LNCAP (cell line): ENCODE data around the gene TOP2B.

Experiments
- CTCF ChIP-seq: fragments of 450-650 bp; IDR thresholded peaks from 2 replicates; pipeline ENCODE4 v1.5.1; 2017; ENCODE audit warnings: mild to moderate bottlenecking

The TOP2B gene

DNA sequence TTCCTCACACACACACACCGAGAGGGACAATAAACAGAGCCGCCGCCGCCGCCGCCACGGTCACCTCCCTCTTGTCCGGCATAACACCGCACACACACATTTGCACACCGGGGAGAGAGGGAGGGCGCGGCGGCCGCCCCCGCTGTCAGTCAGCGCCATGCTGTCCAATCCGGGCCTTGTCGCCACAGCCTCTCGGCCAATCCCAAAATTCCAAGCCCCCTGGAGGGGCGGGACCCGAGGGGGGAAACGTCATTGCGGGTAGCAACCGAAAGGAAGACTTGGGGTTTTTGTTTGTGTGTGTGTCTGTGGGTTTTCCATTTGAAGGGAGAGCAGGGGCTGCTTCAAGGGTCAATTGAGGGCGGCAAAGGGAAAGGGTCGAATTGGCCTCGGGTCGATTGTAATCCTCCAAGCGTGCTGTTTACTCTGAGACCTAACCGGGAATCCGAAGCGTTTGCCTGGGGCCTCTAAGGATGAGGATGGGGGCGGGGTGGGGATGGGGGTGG, at the start of gene TOP2B:
Gene TOP2B, minus strand, starts transcription at position 96 of the 503 bp plus-strand sequence. CDS start 610 bp downstream, outside the sequence.
- TF ChIP-seq CTCF, result no peak

- no peak for TF ChIP-seq CTCF
These were observed 48.8 kb upstream of the TOP2B start for GRCh38 chr3:25713341-25713985.

GRCh38 chr3:25711090-25711489, 46.4 kb upstream of the TOP2B start:
- TF ChIP-seq CTCF, result no peak

DNA sequence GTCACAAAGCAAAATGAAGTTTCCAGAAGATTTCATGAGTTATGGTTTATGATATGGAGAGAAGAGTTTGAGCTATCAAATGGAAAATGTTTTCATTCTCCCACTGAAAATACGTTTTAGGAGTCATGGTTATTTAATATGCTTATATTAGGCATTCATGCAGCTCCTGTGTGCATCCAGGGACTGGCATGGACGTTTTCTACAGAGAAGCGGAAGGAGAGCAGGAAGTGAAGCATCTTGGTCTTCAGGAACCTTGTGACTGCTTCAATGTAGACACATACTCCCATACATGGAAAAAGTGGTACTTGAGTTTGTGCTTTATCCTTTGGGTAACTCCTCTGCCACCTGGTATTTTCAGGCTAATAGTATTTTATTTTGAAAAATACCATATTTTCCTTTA, 43.3 kb upstream of the TOP2B start:
- no peak for TF ChIP-seq CTCF

GRCh38 chr3:25707268-25707926, 42.7 kb upstream of the TOP2B start:
- no peak for TF ChIP-seq CTCF

DNA sequence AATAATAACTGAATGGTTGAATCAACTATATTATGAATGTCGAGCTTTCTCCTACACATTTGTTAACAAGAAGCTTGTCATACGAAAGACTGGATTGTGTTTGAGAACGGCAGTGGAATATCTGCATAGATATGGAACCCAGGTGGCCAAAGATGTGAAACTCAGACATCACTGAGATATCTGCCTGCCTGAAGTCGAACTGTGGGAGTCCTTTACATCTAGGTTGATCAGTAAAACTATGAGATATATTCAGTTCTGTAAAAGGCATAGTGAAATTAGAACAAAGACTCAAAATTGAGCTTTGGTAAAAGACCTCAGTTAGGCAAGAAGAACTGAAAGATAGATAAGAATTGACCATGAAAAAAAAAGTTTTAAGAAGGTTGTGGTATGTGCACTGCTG, 41.5 kb upstream of the TOP2B start:
- TF ChIP-seq CTCF, result no peak

- TF ChIP-seq CTCF, result no peak
These were observed 32.8 kb upstream of the TOP2B start for GRCh38 chr3:25697553-25697952.
